Medulla oblongata (tissue), 1 donor: ENCODE results near the gene GUCD1.

Source experiments
- DNase-seq: peaks from one replicate; pipeline ENCODE4 v3.0.0-alpha.2; 2015; ENCODE audit errors: extremely low spot score

The GUCD1 gene

DNA sequence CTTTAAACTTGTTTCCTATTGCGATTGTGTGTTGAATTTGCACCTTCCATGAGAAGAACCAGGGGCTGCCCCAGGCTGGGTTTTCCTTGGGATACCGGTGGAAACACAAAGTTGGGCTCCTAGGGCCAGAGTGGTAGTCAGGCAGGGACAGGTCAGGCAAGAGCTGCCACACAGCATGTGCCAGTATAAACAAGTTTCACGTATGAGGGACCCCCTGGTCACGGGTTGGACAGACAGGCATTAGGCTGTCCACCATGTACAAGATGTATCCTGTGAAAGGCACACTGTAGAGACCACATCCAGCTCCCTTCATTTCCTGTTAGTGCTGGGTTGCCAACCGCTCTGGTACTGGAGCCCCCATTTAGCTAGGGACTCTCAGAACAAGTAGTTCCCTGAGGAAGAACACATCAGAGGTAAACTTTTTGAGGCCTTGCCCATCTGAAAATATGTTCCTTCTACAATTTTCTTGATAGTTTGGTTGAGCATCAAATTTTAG lies 51.0 kb downstream of the GUCD1 start:
- DNase-seq = no peak

DNA sequence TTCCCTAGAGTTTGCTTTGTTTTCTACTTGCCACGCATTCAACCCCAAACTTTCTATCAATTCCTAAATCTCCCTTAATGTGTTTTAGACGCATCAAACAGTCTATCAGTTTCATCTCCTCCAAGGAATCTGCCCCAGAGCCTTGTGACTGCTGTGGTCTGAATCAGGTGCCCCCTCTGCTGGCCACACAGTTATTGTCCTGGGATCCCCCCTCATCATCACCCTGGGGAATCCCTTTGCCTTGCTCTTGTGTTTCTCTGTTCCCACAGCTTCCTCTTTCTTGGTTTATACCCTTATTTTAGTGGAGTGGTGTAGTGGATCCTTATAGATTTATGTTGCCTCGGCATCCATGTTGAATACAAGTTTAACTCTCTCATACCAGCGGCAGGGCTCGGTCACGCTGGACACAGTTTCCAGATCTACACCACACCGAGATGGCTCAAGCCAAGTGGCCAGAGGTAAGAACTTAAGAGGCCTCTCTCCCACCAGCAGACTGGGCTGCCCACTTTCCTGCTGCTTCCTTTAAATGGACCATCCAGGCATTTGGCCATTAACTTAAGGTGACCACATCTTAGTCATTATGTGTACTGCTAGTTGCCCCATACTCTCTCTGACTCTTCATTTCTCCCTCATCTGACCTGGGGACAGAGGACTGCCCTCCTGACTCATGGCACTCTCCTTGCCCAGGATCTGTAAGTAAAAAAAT lies 51.6 kb downstream of the GUCD1 start:
- peak; percentile 76 for DNase-seq

DNA sequence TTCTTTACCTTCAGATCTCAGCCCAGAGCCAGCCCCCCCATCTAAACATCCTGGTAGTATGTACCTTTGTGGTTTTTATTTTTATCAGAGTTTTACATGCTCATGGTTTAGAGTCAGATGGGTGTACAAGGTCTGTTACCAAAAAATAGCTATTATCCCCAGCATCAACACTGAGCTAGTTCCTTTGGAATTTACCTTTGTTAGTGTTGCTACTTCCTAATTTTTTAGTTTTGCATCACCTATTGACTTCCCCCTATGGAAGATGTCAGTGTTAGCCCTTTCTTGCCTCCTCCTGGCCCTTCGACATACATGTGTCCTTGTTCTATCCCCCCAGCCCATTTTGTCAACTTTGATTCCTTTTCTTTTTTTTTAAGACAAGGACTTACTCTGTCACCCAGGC lies 52.4 kb downstream of the GUCD1 start:
- no peak for DNase-seq

DNA sequence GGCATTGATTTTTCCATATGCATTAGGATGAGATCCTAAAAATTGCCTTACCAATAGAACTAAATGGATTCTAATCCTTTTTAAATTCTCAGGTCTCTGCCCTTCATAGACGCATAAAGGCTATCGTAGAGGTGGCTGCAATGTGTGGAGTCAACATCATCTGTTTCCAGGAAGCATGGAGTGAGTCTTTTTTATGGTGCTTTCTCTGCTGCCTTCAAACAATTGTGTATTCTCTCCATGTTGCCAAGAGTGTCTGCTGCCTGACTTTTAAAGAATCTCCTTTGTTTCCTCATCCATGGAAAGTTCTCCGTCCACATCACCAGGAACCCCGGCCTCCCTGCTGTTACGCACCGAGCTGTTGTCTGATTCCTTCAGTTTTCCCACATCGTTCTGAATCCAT lies 52.9 kb downstream of the GUCD1 start:
- DNase-seq = no peak

DNA sequence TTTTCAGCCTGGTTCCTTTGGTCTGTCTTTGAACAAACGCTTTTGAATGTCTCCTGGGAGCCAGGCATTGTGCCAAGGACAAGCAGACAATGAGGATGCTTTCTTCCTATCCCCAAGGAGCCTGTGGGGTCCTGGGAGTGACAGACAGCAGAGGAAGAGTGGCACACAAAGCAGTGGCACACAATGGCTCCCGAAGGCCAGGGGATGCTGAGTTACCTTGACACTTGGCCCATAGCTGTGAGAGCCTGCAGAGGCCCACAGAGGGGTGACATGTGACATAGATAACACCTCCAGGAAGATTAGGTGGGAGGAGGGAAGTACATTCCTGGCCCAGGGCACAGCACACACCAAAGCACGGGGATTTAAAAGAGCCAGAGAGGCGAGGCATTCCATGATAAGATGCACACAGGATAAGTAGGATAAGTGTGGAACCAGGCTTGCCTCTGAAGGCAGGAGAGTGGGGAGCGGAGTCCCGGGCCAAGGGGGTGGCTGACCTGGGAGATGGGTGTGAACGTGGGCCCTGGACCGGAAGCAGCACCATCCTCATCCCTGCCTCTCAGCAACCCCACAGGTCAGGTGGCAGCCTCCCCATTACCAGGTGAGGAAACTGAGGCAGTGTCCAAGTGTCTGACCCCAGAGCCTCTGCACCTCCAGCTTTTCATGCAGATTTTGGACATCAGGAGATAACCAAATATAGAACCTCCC lies 53.5 kb downstream of the GUCD1 start:
- no peak for DNase-seq

DNA sequence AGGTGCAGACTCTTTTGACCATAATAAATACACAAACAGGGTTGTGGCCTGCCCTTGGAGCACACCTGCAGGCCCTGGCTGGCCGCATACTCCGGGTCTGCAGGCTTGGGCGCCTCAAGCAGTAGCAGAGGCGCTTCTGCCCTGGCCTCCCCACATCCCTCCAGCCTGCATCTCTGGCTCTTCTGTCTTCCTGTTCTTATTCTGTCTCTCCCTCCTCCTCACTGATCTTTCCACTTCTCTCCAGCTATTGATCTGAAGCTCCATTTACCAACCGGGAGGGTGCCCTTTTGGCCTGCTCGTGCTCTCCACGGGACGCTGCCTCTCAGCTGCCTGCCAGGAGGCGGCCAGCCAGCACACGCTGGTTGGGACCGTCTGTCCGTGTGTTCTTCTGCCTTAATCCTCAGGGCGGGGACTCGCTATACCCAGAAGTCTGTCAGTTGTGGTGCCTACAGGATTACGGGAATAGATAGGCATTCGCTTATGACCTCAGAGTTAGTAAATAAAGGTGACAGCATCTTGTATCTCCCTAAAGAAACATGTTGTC lies 54.6 kb downstream of the GUCD1 start:
- DNase-seq = no peak

DNA sequence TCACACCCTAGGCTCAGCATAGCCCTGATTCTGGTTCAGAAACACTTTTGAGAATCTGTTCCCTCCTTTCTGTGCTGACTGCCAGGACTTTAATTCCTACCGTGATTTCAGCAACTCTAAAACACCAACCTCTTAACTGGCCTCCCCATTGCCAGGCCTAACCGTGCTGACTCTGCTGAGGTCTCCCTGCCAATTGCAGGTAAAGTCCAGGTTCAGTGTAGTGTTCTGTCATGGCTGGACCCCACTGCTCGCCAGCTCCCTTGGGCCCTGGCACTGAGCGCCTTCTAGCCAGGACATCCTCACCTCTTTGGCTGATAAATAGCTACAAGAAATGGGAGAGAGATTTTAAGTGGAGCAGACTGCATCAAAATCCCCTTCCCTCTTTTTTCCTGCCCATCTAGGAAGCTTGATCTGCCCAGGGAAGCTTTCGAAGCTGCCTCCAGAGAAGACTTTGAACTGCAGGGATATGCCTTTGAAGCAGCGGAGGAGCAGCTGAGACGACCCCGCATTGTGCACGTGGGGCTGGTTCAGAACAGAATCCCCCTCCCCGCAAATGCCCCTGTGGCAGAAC lies 55.1 kb downstream of the GUCD1 start:
- DNase-seq = no peak

DNA sequence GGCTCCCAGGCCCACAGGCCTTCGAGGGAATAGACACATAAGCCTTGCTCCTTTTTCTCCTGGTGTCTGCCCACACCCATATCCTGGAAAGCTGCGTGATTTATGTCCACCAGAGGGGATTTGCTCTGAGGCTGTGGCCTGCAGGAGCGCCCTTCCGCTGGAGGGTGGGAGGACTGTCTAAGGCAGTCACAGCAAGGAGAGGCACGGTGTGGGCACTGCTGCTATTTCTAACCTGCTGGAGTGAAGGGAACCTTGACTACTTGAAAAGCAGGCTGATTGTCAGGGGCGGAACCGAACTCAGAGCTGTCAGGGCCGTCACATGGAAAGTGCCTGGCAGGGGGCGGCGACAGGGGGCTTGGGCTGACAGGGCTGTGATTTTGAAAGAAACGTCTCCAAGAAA lies 56.1 kb downstream of the GUCD1 start:
- DNase-seq = no peak

DNA sequence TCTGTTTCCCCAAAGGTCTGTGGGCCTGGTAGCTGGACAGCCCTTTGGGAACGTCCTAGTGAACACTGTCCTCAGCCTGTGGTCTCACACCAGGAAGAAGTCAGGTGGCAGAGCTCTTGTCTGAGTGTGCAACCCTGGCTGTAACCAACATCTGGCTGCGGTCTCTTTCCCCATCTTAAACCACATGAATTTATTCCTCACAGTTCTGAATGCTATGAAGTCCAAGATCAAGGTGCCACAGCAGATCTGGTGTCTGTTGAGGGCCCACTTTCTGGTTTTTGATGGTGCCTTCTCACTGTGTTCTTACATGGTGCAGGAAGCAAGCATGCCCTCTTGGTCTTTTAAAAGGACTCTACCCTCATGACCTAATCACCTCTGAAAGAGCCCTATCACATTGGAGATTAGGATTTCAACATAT lies 57.1 kb downstream of the GUCD1 start:
- no peak for DNase-seq

DNA sequence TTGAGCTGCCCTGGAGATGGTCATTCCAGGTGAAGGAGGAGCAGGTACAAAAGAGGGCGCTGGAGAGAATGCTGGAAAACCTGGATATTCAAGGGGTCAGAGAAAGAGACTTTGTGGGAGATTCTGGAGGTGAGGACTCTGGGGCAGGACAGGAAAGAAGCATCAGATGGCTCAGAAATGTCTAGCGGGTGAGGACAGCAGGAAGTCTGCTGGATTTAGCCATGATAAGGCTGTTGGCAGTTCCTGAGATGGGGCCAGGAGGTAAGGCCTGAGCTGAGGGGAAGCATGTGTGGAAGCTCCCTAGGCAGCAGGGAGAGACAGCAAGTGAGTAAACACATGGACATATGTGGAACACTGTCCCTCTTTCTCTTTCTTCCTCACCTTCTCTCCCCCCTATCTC lies 58.3 kb downstream of the GUCD1 start:
- no peak for DNase-seq

DNA sequence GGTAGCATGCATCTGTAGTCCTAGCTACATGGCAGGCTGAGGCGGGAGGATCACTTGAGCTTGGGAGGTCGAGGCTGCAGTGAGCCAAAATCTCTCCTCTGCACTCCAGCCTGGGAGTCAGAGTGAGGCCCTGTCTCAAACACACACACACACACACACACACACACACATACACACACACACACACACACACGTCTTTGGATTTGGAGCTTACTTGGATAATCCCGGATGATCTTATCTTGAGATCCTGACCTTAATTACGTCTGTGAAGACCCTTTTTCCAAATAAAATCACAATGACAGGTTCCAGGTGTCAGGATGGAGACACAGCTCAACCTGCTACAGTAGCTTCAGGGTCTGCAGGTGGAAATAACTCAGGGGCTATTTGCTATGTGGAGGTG lies 58.7 kb downstream of the GUCD1 start:
- no peak for DNase-seq

DNA sequence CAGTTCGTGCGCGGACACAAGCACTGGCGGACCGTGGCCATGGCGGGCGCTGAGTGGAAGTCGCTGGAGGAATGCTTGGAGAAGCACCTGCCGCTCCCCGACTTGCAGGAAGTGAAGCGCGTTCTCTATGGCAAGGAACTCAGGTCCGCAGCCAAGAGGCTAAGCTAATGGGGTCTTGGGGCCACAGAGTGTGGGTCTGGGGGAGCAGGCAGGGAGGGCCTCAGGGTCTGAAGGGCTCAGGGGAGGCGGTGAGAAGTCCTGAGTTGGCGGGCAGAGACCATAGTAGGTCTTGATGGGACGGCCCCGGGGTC lies 59.6 kb downstream of the GUCD1 start:
- no peak for DNase-seq

DNA sequence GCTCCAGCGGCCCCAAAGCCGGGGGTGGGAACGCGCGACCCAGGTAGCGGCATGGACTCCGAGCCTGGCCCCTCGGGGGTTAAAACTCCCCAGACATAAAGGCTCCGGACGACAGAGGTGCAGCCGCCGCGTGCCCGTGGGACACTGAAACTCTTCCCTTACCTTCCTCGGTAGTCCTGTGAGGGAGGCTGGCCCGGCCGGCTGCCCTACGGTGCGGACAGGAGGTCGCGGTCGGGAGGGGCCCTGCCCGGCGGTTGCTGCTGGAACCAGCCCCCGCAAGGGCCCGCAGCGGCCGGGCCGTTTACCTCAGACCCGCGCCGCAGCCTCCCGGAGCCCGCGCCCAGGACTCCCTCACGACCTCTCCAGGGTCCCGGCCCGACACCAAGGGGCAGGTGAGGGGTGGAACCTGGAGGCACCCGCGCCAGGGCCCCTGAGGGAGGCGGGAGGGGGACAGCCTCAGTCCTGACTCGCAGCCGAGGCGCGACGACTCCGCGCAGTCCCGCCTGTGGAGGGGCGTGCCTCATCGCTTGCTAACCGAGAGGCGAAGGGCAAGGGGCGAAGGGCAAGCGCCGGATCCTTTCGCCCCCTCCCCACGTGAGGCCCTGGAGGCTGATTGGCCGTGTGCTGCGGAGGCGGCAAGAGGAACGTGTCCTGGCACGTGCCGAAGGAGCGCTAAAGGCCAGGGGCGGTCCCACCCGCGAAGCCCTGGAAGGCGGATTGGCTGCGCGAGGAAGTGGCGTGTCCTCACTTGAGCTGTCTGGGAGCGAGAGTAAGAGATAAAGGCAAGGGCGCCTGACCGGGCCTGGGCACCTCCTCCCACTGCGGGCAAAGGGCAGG lies 60.2 kb downstream of the GUCD1 start, which contains the start of gene UPB1:
Gene UPB1 (plus strand): TSS at position 805 of the 837 bp plus-strand sequence. CDS start 72 bp downstream, outside the sequence.
- DNase-seq = no peak

DNA sequence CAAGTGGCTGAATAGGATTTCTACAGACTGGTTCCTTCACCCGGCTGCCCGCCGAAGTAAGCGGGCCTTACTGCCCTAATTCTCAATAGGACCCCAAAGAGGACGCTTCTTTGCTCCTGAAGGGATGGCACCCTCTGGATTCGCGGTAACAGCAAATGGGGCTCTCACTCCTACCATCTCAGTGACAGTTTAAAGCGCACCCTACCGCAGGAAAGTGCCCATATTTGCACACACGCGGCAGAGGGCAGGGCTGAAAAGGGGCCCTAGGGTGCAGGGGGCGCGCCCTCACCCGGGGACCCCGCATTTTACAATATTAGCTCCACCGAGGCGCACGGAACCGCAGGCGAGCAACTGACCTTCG lies 60.8 kb downstream of the GUCD1 start:
- DNase-seq = no peak

DNA sequence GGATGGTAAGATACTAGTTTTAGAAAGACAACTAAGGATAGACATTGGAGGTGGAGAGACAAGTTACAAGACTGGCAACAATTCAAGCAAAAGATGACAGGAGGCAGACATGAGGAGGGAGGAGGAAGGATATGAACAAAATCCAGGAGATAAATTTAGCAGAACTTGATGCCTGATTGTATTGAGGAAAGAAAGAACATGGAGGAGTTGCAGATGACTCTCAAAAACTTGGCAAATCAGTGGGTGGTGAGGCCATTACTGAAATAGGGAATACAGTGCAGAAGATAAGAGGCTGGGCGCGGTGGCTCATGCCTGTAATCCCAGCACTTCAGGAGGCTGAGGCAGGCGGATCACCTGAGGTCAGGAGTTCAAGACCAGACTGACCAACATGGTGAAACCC lies 62.5 kb downstream of the GUCD1 start:
- no peak for DNase-seq
